K562 (cell line): ENCODE data around the gene CYP2W1. TPM values are rescaled to one million over a fixed set of nuclear protein-coding genes. Genes with fewer than 3 reads are reported as not detected.
A peak's percentile ranks its signal among the peaks of the same experiment; 100 is the strongest.

Experiments
- ATAC-seq: fragments of 200-7000 bp; cut with Tn5 transposase; 3 replicates; pipeline ENCODE4 v1.9.1; 2020; ENCODE audit warnings: moderate library complexity
- BruUV-seq: library from RNA; stranded (reverse); fragments of 400-500 nt; replicated peaks from 2 replicates; lab custom pipeline; 2021; lab: Mats Ljungman, UMichigan
- CTCF ChIA-PET: fragments of 300-600 bp; formaldehyde crosslinking; extraction: SDS; loops from one replicate; lab custom pipeline; 2021; ENCODE audit warnings: low intra/inter-chr PET ratio; lab: Yijun Ruan, JAX
- POLR2A ChIA-PET: fragments of 300-600, 350-650 bp; sonication (Branson Sonifier 250); formaldehyde crosslinking; extraction: SDS; loops from one replicate; lab custom pipeline; 2021; ENCODE audit warnings: antibody characterized with exemption, inconsistent platforms; lab: Yijun Ruan, JAX
- DNase-seq, 4 experiments: peaks; one replicate each; pipeline versions ENCODE4 v3.0.0 to v3.0.0-alpha.2; 2011 to 2018; ENCODE audit warnings: low spot score in 3 of 4, mixed read lengths in 3 of 4; ENCODE audit errors: extremely low read depth in 1 of 4
- FAIRE-seq: peaks from 2 replicates; lab custom pipeline; 2011; peaks lifted over from hg19 to GRCh38; lab: Jason Lieb, UNC
- H2AFZ ChIP-seq: 2 replicates; pipeline ENCODE4 v1.6.0; 2011; ENCODE audit warnings: low read depth, low read length, control low read depth, inconsistent platforms
- H3K27ac ChIP-seq: fragments of 200-600 bp; 3 replicates; pipeline ENCODE4 v1.8.0; 2011; ENCODE audit warnings: low read depth, mild to moderate bottlenecking, control low read depth, inconsistent platforms, low read length, moderate library complexity, mixed read lengths; ENCODE audit errors: extremely low read depth
- H3K27me3 ChIP-seq, 2 experiments: fragments of 300-600 bp in 1 of 2; 2 replicates in 1 of 2; 3 replicates in 1 of 2; pipeline versions ENCODE4 v1.6.0 to v1.8.0; 2011; ENCODE audit warnings: inconsistent platforms in 2 of 2, low read length in 2 of 2, mild to moderate bottlenecking in 1 of 2, mixed read lengths in 1 of 2, moderate library complexity in 1 of 2; ENCODE audit not compliant: control insufficient read depth in 2 of 2, insufficient read depth in 2 of 2
- H3K36me3 ChIP-seq: fragments of 300-600 bp; 3 replicates; pipeline ENCODE4 v1.8.0; 2011; ENCODE audit warnings: mild to moderate bottlenecking, low read length, inconsistent platforms; ENCODE audit not compliant: control insufficient read depth, insufficient read depth
- H3K4me1 ChIP-seq, 2 experiments: fragments of 200-600 bp in 1 of 2; replicated peaks in 1 of 2; 2 replicates in 1 of 2; 3 replicates in 1 of 2; pipeline versions ENCODE4 v1.5.1 to v1.8.0; 2011; ENCODE audit warnings: inconsistent platforms in 2 of 2, low read length in 2 of 2, mild to moderate bottlenecking in 1 of 2, mixed read lengths in 1 of 2, moderate library complexity in 1 of 2; ENCODE audit not compliant: control insufficient read depth in 2 of 2, insufficient read depth in 2 of 2
- H3K4me2 ChIP-seq: 2 replicates; pipeline ENCODE4 v1.6.1; 2011; ENCODE audit warnings: low read length, control low read depth, inconsistent platforms, mixed read lengths; ENCODE audit not compliant: insufficient read depth
- H3K4me3 ChIP-seq: fragments of 200-600 bp; sonication (generic), shearing (Covaris generic); 2 replicates; pipeline ENCODE4 v1.5.1; 2016; ENCODE audit warnings: control low read depth, inconsistent platforms
- H3K79me2 ChIP-seq: fragments of 200-600 bp; 3 replicates; pipeline ENCODE4 v1.8.0; 2011; ENCODE audit warnings: low read length, inconsistent platforms; ENCODE audit not compliant: control insufficient read depth, insufficient read depth
- H3K9ac ChIP-seq, 2 experiments: 2 replicates each; pipeline versions ENCODE4 v1.6.0 to v1.6.1; 2011; ENCODE audit warnings: low read depth in 2 of 2, low read length in 2 of 2, control low read depth in 1 of 2, inconsistent platforms in 1 of 2, mild to moderate bottlenecking in 1 of 2, mixed read lengths in 1 of 2; ENCODE audit not compliant: insufficient read depth in 1 of 2
- H3K9me1 ChIP-seq: one replicate; pipeline ENCODE4 v1.6.0; 2011; ENCODE audit warnings: inconsistent platforms, mild to moderate bottlenecking, low read length, moderate library complexity; ENCODE audit not compliant: control insufficient read depth, insufficient read depth
- H3K9me3 ChIP-seq: replicated peaks from 2 replicates; pipeline ENCODE4 v1.5.1; 2011; ENCODE audit warnings: low read depth, low read length, inconsistent platforms; ENCODE audit not compliant: control insufficient read depth, insufficient read depth
- H4K20me1 ChIP-seq: replicated peaks from 2 replicates; pipeline ENCODE4 v1.6.1; 2011; ENCODE audit warnings: low read length, inconsistent platforms, mixed read lengths; ENCODE audit not compliant: control insufficient read depth, insufficient read depth
- BRD4 ChIP-seq: fragments of 200-600 bp; sonication (generic); IDR thresholded peaks from 2 replicates; pipeline ENCODE4 v1.6.1; 2017; ENCODE audit warnings: inconsistent platforms
- CEBPB ChIP-seq: fragments of 450-650 bp; IDR thresholded peaks from 2 replicates; pipeline ENCODE4 v1.6.1; 2016; ENCODE audit warnings: missing genetic modification characterization, missing compliant biosample characterization
- HDAC3 ChIP-seq: fragments of 450-650 bp; IDR thresholded peaks from 2 replicates; pipeline ENCODE4 v1.6.1; 2018; ENCODE audit warnings: borderline replicate concordance, mild to moderate bottlenecking, moderate library complexity; ENCODE audit not compliant: partially characterized antibody
- MAFK ChIP-seq: IDR thresholded peaks from 2 replicates; pipeline ENCODE4 v1.6.1; 2011; ENCODE audit warnings: low read length, improper control_type of control experiment
- MYC ChIP-seq, 2 experiments: fragments of 250-450 bp in 1 of 2; sonication (Bioruptor Pico) in 1 of 2; IDR thresholded peaks; 2 replicates each; pipeline versions ENCODE4 v1.5.1 to v1.6.1; 2012 to 2021; ENCODE audit warnings: low read depth in 2 of 2, borderline replicate concordance in 1 of 2, improper control_type of control experiment in 1 of 2, low read length in 1 of 2, mild to moderate bottlenecking in 1 of 2, moderate library complexity in 1 of 2
- NFE2 ChIP-seq: IDR thresholded peaks from 2 replicates; pipeline ENCODE4 v1.6.1; 2014; ENCODE audit warnings: antibody characterized with exemption, low read depth
- NR0B1 ChIP-seq: fragments of 450-650 bp; IDR thresholded peaks from one replicate; pipeline ENCODE4 v1.6.1; 2018; ENCODE audit warnings: mild to moderate bottlenecking, moderate library complexity; ENCODE audit not compliant: partially characterized antibody
- PHF8 ChIP-seq: fragments of 200-600 bp; sonication (generic); IDR thresholded peaks from 2 replicates; pipeline ENCODE4 v1.6.1; 2012; ENCODE audit warnings: mixed run types, mild to moderate bottlenecking, inconsistent platforms, low read length, moderate library complexity, borderline replicate concordance
- RAD21 ChIP-seq, 2 experiments: fragments of 250-450 bp in 1 of 2; fragments of 450-650 bp in 1 of 2; sonication (Bioruptor Pico) in 1 of 2; formaldehyde crosslinking in 1 of 2; IDR thresholded peaks in 1 of 2; conservative IDR thresholded peaks in 1 of 2; 2 replicates each; pipeline versions ENCODE4 v1.4.0 to v1.8.0; 2020 to 2022; ENCODE audit warnings: mild to moderate bottlenecking in 2 of 2, moderate library complexity in 1 of 2
- SAFB ChIP-seq: fragments of 200-400 bp; formaldehyde crosslinking; IDR thresholded peaks from 2 replicates; pipeline ENCODE4 v1.6.1; 2017; ENCODE audit warnings: low read depth, low read length, borderline replicate concordance
- SMARCE1 ChIP-seq: fragments of 450-650 bp; IDR thresholded peaks from 2 replicates; pipeline ENCODE4 v1.7.1; 2016; ENCODE audit warnings: mild to moderate bottlenecking
- TOE1 ChIP-seq, 2 experiments: fragments of 450-650 bp in 1 of 2; sonication (generic) in 1 of 2; formaldehyde crosslinking in 1 of 2; IDR thresholded peaks; 2 replicates each; pipeline versions ENCODE4 v1.7.1 to v1.8.0; 2016 to 2022; ENCODE audit warnings: borderline replicate concordance in 2 of 2, mild to moderate bottlenecking in 2 of 2, antibody characterized with exemption in 1 of 2, inconsistent platforms in 1 of 2, low read depth in 1 of 2, missing genetic modification reagents in 1 of 2, moderate library complexity in 1 of 2
- U2AF1 ChIP-seq: fragments of 200-400 bp; formaldehyde crosslinking; optimal IDR thresholded peaks from 2 replicates; pipeline ENCODE3; 2017; ENCODE audit warnings: mild to moderate bottlenecking, low read depth, low read length, moderate library complexity
- XRCC3 ChIP-seq: fragments of 450-650 bp; IDR thresholded peaks from 2 replicates; pipeline ENCODE4 v1.6.1; 2017; ENCODE audit warnings: mild to moderate bottlenecking, moderate library complexity
- XRCC4 ChIP-seq: IDR thresholded peaks from one replicate; pipeline ENCODE4 v1.6.1; 2011; ENCODE audit not compliant: insufficient read depth, insufficient read length; ENCODE audit errors: extremely low read depth
- ZC3H4 ChIP-seq: sonication (generic); formaldehyde crosslinking; IDR thresholded peaks from 2 replicates; pipeline ENCODE4 v1.9.0; 2021; ENCODE audit warnings: missing genetic modification reagents, borderline replicate concordance
- ZNF311 ChIP-seq: fragments of 250-450 bp; sonication (Bioruptor Pico); IDR thresholded peaks from 2 replicates; pipeline ENCODE4 v1.4.0; 2020; ENCODE audit warnings: mild to moderate bottlenecking, moderate library complexity
- ZNF764 ChIP-seq: fragments of 250-450 bp; sonication (Bioruptor Pico); IDR thresholded peaks from 2 replicates; pipeline ENCODE4 v1.4.0; 2020; ENCODE audit warnings: low read depth, mild to moderate bottlenecking, moderate library complexity
- WGBS: fragments of 100-300 bp; shearing (Covaris generic); methylation state at CpG from one replicate; pipeline ENCODE4 v1.1.6; 2016; ENCODE audit warnings: low coverage, mixed read lengths; ENCODE audit not compliant: insufficient coverage; ENCODE audit errors: missing lambda C conversion rate; 5-methylcytosine and 5-hydroxymethylcytosine counted together
- in situ Hi-C: fragments of 300-500 bp; cut with MboI; formaldehyde crosslinking; loops from 4 replicates; pipeline ENCODE4 v1.15.0; 2018; ENCODE audit warnings: inconsistent platforms, mixed read lengths
- intact Hi-C: fragments of 100-400 bp; cut with micrococcal nuclease; formaldehyde crosslinking; loops from 2 replicates; pipeline ENCODE4 v1.14.2; 2022
- polyA plus RNA-seq, 8 experiments: library from polyadenylated mRNA; depleted of rRNA in 4 of 8; stranded (reverse) in 5 of 8; unstranded in 3 of 8; fragments of >200 nt; fragmentation: Nextera tagmentation in 2 of 8; fragmentation: Illumina TruSeq in 1 of 8; extraction: Ambion mirVana in 2 of 8; extraction: Trizol in 1 of 8; gene quantifications; 2 replicates each; pipeline versions ENCODE4 v1.2.1 to v1.2.3, GENCODE V29; 2011 to 2014; ENCODE audit warnings: inconsistent platforms in 1 of 8, missing spikeins in 1 of 8
- total RNA-seq, 7 experiments: library from RNA; depleted of rRNA in 6 of 7; stranded (reverse); fragments of >200 nt in 6 of 7; fragmentation: Illumina TruSeq in 2 of 7; extraction: Trizol in 2 of 7; gene quantifications; 2 replicates each; pipeline versions ENCODE4 v1.2.1 to v1.2.3, GENCODE V29; 2011 to 2021; ENCODE audit warnings: low replicate concordance in 1 of 7
- TF ChIP-seq, protein P1 (sequence below): fragments of 250-450 bp; sonication (Bioruptor Pico); IDR thresholded peaks from 2 replicates; pipeline ENCODE4 v1.5.1; 2021; ENCODE audit warnings: mild to moderate bottlenecking

The CYP2W1 gene
- total and polyA plus RNA-seq, 9 of the 15 experiments (the other 6 are each of a cell fraction or from before 2014, with no cell fraction given) = not detected

DNA sequence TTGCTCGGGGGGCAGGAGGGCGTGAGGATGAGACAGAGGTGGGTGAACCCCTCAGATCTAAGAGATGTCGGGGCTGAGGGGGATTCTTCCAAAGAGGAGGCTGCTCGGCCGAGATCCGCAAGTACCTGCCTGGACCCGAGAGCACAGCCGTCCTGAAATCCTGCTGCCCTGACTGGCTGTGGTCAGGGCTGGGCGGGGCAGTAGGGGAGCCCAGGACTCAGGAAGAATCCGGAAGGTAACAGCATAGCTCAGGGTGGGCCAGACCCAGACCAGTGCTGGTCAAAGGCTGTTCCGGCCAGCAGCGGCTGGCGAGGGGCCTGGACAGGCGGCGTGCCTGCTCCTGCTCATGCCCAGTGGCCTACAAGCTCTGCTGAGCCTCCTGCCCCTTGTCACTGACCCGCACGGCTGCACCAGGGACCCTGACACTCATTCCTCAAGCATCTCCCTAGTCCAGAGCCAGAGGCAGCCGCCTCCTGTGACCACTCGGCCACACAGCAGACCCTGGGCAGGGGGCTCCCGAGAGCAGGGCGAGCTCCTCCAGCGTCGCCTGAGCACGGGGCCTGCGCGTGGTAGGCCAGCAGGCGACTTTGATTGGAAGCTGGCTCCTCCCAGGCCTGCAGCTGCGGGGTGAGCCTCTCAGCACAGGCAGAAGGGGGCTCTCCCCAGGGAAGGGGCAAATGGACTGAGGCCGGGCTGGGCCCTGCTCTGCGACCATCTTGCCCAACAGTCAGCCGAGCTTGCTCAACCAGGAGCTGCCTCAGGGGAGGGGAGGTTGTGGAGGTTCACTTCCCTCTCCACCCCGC, 25.4 kb upstream of the CYP2W1 start:
- FAIRE-seq (no peak), DNase-seq (no peak), ATAC-seq (peak; percentile 48)
- Histone ChIP-seq H3K4me1 (peaks cover 0 to 50% of the 10 kb centered on the region in 2 experiments; a peak in 2 of 5 replicates), H2AFZ (no peak overlapping the region), H3K36me3 (no peaks in the 10 kb centered on the region), H3K27me3 (peaks cover 45 to 77% of the 10 kb centered on the region in 2 experiments; a peak in 4 of 5 replicates), H3K27ac (no peak overlapping the region), H3K9ac (peak overlapping the region in 1 of 2 experiments; percentile 64; a peak in 1 of 4 replicates), H3K4me2 (no peak overlapping the region), H3K4me3 (no peak overlapping the region), H3K9me1 (no peaks in the 10 kb centered on the region), H3K9me3 (no peaks in the 10 kb centered on the region), H3K79me2 (no peaks in the 10 kb centered on the region), H4K20me1 (peaks cover 9% of the 10 kb centered on the region; the same call in 1 of the 2 replicates)
- ChIA-PET POLR2A (interaction anchor here (0.6 to 2.6 kb wide), 6 partner anchors 10 to 125 kb away, joined by 3 to 17 read pairs (median 3); partner anchors contain the start of gene COX19), CTCF (no interaction called here)
- 13% methylated on average over 21 of the region's 32 CpGs for WGBS
- BruUV-seq = no TSS peak
- intact Hi-C loops (no loop called here), in situ Hi-C loops (no loop called here)
- TF ChIP-seq NFE2 (no peak), XRCC4 (no peak), NR0B1 (no peak), CEBPB (peak; percentile 88), BRD4 (no peak), HDAC3 (no peak), SAFB (no peak), RAD21 (CRISPR knock-in tag; conservative IDR thresholded peaks at IDR 0.05 in 1 of 2, IDR thresholded peaks at IDR 0.05 in 1 of 2) (no peak), MAFK (no peak), MYC (IDR thresholded peaks at IDR 0.05; ENCODE audit: low read depth, low read length) (no peak), MYC (CRISPR knock-in tag; IDR thresholded peaks at IDR 0.05; ENCODE audit: borderline replicate concordance, low read depth) (no peak), ZNF764 (no peak), TOE1 (IDR thresholded peaks at IDR 0.05; ENCODE audit: borderline replicate concordance) (no peak), TOE1 (CRISPR knock-in tag; IDR thresholded peaks at IDR 0.05; ENCODE audit: borderline replicate concordance, low read depth) (no peak), ZNF311 (no peak), SMARCE1 (no peak), PHF8 (no peak), U2AF1 (no peak), XRCC3 (no peak), ZC3H4 (no peak)
- TF ChIP-seq, protein P1, sequence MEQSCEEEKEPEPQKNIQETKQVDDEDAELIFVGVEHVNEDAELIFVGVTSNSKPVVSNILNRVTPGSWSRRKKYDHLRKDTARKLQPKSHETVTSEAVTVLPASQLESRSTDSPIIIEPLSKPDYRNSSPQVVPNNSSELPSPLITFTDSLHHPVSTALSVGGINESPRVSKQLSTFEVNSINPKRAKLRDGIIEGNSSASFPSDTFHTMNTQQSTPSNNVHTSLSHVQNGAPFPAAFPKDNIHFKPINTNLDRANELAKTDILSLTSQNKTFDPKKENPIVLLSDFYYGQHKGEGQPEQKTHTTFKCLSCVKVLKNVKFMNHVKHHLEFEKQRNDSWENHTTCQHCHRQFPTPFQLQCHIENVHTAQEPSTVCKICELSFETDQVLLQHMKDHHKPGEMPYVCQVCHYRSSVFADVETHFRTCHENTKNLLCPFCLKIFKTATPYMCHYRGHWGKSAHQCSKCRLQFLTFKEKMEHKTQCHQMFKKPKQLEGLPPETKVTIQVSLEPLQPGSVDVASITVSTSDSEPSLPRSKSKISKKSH (CRISPR knock-in tag) = no peak
